CD4-positive, CD25-positive, alpha-beta regulatory T cell (primary cell): Measurements from ENCODE around the gene TAGLN3. TPM values are rescaled to one million over a fixed set of nuclear protein-coding genes. Genes with fewer than 3 reads are reported as not detected.
A peak's percentile ranks its signal among the peaks of the same experiment; 100 is the strongest.

ENCODE experiments used
- ATAC-seq, 2 donors: fragments of 150-1000 bp; cut with Tn5 transposase; one replicate each; pipeline ENCODE4 v1.10.0; 2021; ENCODE audit warnings: low read depth in 2 of 2, moderate number of reproducible peaks in 2 of 2, moderate library complexity in 1 of 2
- DNase-seq, 3 donors: peaks; one replicate each; pipeline versions ENCODE4 v3.0.0 to v3.0.0-alpha.2; 2012 to 2022; ENCODE audit warnings: mixed read lengths in 1 of 3
- H3K27ac ChIP-seq: one replicate; pipeline ENCODE4 v1.7.0; 2013; ENCODE audit warnings: mild to moderate bottlenecking, low read length; ENCODE audit not compliant: insufficient read depth, poor library complexity, severe bottlenecking
- H3K27me3 ChIP-seq: one replicate; pipeline ENCODE4 v1.7.0; 2013; ENCODE audit warnings: low read length; ENCODE audit not compliant: control insufficient read depth, insufficient read depth
- H3K36me3 ChIP-seq: one replicate; pipeline ENCODE4 v1.7.0; 2013; ENCODE audit warnings: mild to moderate bottlenecking, low read length, moderate library complexity; ENCODE audit not compliant: control insufficient read depth, insufficient read depth
- H3K4me1 ChIP-seq: 2 replicates; pipeline ENCODE4 v1.7.0; 2013; ENCODE audit warnings: mild to moderate bottlenecking, low read length; ENCODE audit not compliant: insufficient read depth, control insufficient read depth, poor library complexity, severe bottlenecking
- H3K4me3 ChIP-seq: one replicate; pipeline ENCODE4 v1.7.0; 2013; ENCODE audit warnings: low read depth, mild to moderate bottlenecking, low read length, moderate library complexity
- H3K9me3 ChIP-seq, 2 experiments: 1 replicate in 1 of 2; 2 replicates in 1 of 2; pipeline ENCODE4 v1.7.0; 2013; ENCODE audit warnings: low read length in 2 of 2, mild to moderate bottlenecking in 1 of 2, moderate library complexity in 1 of 2; ENCODE audit not compliant: control insufficient read depth in 2 of 2
- H3K27ac Mint-ChIP-seq, 3 donors: one replicate each; pipeline ENCODE4 v1.8.0; 2020 to 2022; ENCODE audit warnings: mild to moderate bottlenecking in 3 of 3, mixed read lengths in 3 of 3, moderate library complexity in 2 of 3
- H3K27me3 Mint-ChIP-seq: one replicate; pipeline ENCODE4 v1.8.0; 2022; ENCODE audit warnings: mild to moderate bottlenecking, mixed read lengths
- H3K36me3 Mint-ChIP-seq: one replicate; pipeline ENCODE4 v1.8.0; 2020; ENCODE audit warnings: mixed read lengths
- H3K4me1 Mint-ChIP-seq, 4 donors: one replicate each; pipeline ENCODE4 v1.8.0; 2020 to 2022; ENCODE audit warnings: mixed read lengths in 4 of 4, mild to moderate bottlenecking in 1 of 4
- H3K4me3 Mint-ChIP-seq, 4 donors: one replicate each; pipeline ENCODE4 v1.8.0; 2020 to 2022; ENCODE audit warnings: mild to moderate bottlenecking in 4 of 4, mixed read lengths in 4 of 4, moderate library complexity in 3 of 4
- H3K9me3 Mint-ChIP-seq, 7 donors: one replicate each; pipeline ENCODE4 v1.8.0; 2020 to 2022; ENCODE audit warnings: mixed read lengths in 7 of 7, mild to moderate bottlenecking in 3 of 7, moderate library complexity in 2 of 7
- polyA plus RNA-seq, 4 donors: library from polyadenylated mRNA; unstranded; fragments of 300-500 nt; fragmentation: Illumina TruSeq; gene quantifications; one replicate each; pipeline ENCODE4 v1.2.3, GENCODE V29; 2021
- total RNA-seq: library from RNA; stranded (reverse); gene quantifications from one replicate; pipeline ENCODE4 v1.2.3, GENCODE V29; 2022

TAGLN3 gene
- total and polyA plus RNA-seq, 5 donors from 2014 or later, result not detected

DNA sequence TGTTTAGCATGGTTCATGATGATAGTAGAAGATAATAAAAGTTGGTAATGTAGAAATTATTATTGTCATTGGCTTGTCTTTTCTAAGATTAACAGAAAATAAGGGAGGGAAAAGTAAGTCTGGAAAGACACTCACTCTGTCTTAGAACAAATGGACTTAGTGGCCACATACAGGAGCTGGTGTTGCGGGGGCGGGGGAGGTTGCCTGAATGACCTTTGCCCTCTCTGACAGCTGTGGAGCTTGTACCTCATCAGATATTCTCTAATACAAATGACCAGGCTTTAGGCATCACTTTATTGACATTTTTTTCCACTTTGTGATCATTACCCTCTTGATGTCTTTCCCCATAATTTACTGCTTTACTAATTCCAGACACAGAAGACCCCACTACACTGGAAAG, 5.9 kb downstream of the TAGLN3 start:
- Histone ChIP-seq H3K27ac (no peak overlapping the region), H3K27me3 (no peaks in the 10 kb centered on the region), H3K4me3 (no peak overlapping the region), H3K9me3 (no peaks in the 10 kb centered on the region), H3K4me1 (peaks cover 13% of the 10 kb centered on the region), H3K36me3 (no peaks in the 10 kb centered on the region)
- H3K9me3 Mint-ChIP-seq, result no peaks in the 10 kb centered on the region
- DNase-seq (no peak), ATAC-seq (no peak)
- no peaks in the 10 kb centered on the region for H3K27me3 Mint-ChIP-seq
- H3K36me3 Mint-ChIP-seq, result no peaks in the 10 kb centered on the region
- H3K4me1 Mint-ChIP-seq, result peaks cover 13 to 26% (median 25%) of the 10 kb centered on the region in 4 donors
- H3K4me3 Mint-ChIP-seq, result no peak overlapping the region
- peak overlapping the region in 1 of 3 donors; percentile 5 for H3K27ac Mint-ChIP-seq

DNA sequence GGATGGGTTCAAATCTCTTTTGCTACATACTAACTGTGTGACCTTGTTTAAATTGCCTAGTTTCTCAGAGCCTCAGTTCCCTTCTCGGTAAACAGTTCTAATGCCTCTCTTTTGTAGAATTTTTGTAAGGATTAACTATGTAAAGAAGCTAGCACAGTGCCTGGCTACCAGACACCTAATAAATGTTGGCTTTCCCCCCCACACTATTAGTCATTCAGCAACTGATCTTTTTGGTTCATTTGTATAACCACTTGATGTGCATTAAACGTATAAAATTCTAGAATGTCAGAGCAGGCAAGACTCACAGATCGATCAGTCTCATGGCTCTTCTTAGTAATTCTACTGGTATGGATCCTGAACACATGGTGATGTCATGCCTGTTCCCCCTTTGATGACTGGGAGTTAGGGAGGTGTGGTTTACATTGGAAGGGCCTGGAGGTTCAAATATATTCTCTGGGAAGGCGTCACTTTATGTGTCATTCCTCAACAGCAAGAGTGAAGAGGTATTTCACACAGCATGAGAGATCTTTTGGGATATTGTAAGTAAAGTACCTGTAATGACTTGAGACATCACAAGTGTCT, 6.5 kb downstream of the TAGLN3 start:
- peak in 1 of 3 donors; percentile 19 for DNase-seq
- H3K27ac ChIP-seq, result no peak overlapping the region
- no peak overlapping the region for H3K4me3 Mint-ChIP-seq
- ATAC-seq, result no peak
- peaks cover 13 to 26% (median 25%) of the 10 kb centered on the region in 4 donors for H3K4me1 Mint-ChIP-seq
- H3K4me3 ChIP-seq, result no peak overlapping the region
- peaks cover 13% of the 10 kb centered on the region for H3K4me1 ChIP-seq
- H3K27me3 Mint-ChIP-seq, result no peaks in the 10 kb centered on the region
- H3K36me3 Mint-ChIP-seq, result no peaks in the 10 kb centered on the region
- H3K27ac Mint-ChIP-seq, result peak overlapping the region in 1 of 3 donors; percentile 5
- no peaks in the 10 kb centered on the region for H3K36me3 ChIP-seq
- H3K9me3 ChIP-seq, result no peaks in the 10 kb centered on the region
- H3K9me3 Mint-ChIP-seq, result no peaks in the 10 kb centered on the region
- no peaks in the 10 kb centered on the region for H3K27me3 ChIP-seq

DNA sequence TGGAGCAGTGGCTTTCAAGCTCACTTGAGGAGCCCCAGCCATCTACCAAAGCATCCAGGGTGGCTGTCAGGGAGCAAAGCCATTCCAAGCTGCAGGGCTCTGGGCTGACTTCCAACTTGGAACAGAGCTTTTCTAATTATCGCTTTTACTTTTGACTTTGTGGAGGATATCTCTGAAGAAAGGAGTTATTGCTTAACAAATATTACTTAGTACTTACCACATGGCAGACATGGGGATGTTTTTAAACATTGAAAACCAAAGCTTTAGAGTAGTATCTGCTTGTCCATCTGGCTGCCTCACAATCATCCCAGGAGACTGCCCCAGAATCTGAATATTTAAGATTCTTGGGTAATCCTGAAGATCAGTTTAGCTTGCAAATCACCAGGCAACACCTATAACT, 8.9 kb downstream of the TAGLN3 start:
- Histone ChIP-seq H3K27me3 (no peaks in the 10 kb centered on the region), H3K27ac (no peak overlapping the region), H3K36me3 (no peaks in the 10 kb centered on the region), H3K4me1 (peaks cover 6% of the 10 kb centered on the region), H3K9me3 (no peaks in the 10 kb centered on the region), H3K4me3 (no peak overlapping the region)
- Mint-ChIP-seq H3K9me3 (no peaks in the 10 kb centered on the region), H3K27ac (no peak overlapping the region), H3K27me3 (no peaks in the 10 kb centered on the region), H3K36me3 (no peaks in the 10 kb centered on the region), H3K4me3 (no peak overlapping the region), H3K4me1 (peaks cover 10 to 21% (median 19%) of the 10 kb centered on the region in 4 donors)
- ATAC-seq (no peak), DNase-seq (no peak)

DNA sequence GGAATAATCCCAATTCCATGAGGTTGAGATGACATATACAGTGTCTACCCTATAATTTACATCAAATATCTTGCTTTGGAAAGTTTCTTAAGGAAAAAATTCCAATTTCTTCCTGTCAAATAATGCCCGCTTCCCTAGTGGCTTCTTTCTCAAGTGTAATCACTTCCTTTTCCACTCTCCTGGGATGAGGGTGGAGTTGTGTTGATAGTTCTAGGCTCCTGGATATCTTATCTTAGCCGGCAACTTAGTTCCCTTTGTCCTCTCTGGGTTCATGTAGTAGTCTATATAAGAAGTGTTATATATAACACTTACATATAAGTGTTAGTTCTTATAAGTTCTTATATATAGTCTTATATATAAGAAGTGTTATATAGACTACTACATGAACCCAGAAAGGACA, 10.9 kb downstream of the TAGLN3 start:
- Mint-ChIP-seq H3K36me3 (no peaks in the 10 kb centered on the region), H3K4me3 (no peak overlapping the region), H3K27ac (peak overlapping the region in 1 of 3 donors; percentile 33), H3K27me3 (no peaks in the 10 kb centered on the region), H3K4me1 (peaks cover 9 to 12% (median 10%) of the 10 kb centered on the region in 4 donors), H3K9me3 (no peaks in the 10 kb centered on the region)
- ATAC-seq (no peak), DNase-seq (no peak)
- Histone ChIP-seq H3K9me3 (no peaks in the 10 kb centered on the region), H3K4me3 (no peak overlapping the region), H3K36me3 (no peaks in the 10 kb centered on the region), H3K4me1 (peaks cover 7% of the 10 kb centered on the region), H3K27me3 (no peaks in the 10 kb centered on the region), H3K27ac (no peak overlapping the region)

DNA sequence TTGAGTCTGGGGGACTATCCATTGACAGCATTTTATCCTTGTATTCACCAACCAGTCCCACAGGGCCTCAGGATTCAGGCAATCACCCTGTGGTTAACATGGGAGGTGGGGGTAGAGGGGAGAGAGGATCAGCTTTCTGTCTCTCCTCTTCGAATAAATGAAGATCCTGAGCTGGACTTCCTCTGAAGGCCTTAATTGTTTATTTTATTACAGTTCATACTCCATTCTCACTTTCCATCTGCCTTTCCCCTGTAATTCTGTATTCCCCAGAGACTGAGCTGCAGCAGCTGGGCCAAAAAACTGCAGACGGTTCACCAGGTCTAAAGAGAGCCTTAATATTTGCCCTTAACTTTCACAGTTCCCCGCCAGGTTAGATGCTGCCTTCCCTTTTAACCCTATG, 11.9 kb downstream of the TAGLN3 start:
- Mint-ChIP-seq H3K27ac (no peak overlapping the region), H3K27me3 (no peaks in the 10 kb centered on the region), H3K4me1 (peaks cover 4 to 10% (median 9%) of the 10 kb centered on the region in 4 donors), H3K9me3 (no peaks in the 10 kb centered on the region), H3K36me3 (no peaks in the 10 kb centered on the region), H3K4me3 (no peak overlapping the region)
- Histone ChIP-seq H3K36me3 (no peaks in the 10 kb centered on the region), H3K27ac (no peak overlapping the region), H3K4me1 (peaks cover 7% of the 10 kb centered on the region), H3K4me3 (no peak overlapping the region), H3K27me3 (no peaks in the 10 kb centered on the region), H3K9me3 (no peaks in the 10 kb centered on the region)
- DNase-seq, result no peak
- ATAC-seq, result no peak

DNA sequence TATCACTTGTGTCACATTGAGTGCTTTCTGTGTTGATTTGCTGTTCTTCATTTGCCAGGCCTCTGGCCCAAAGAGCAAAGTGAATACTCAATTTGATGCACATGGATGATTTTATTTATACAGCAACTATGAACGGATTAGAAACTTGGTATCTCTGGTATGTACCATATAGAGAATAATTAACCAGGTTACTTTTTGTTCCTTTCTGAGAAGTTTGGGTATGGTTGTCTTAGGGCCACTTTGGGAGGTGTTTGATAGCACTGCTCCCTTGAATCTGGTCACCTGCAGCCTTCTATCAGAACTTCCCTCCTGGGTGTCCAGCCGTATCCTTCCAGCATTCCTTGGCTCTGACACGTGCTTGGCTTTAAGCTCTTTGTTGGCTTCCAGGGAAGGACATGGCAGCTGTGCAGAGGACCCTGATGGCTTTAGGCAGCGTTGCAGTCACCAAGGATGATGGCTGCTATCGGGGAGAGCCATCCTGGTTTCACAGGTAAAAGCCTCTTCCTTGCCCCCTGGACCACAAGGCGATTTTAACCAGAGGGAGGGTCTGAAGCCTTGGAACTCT, 12.7 kb downstream of the TAGLN3 start:
- DNase-seq (no peak), ATAC-seq (no peak)
- H3K27ac ChIP-seq, result no peak overlapping the region
- H3K4me1 ChIP-seq, result peaks cover 7% of the 10 kb centered on the region
- no peaks in the 10 kb centered on the region for H3K27me3 Mint-ChIP-seq
- H3K9me3 Mint-ChIP-seq, result no peaks in the 10 kb centered on the region
- H3K27ac Mint-ChIP-seq, result no peak overlapping the region
- no peak overlapping the region for H3K4me3 Mint-ChIP-seq
- H3K36me3 Mint-ChIP-seq, result no peaks in the 10 kb centered on the region
- no peaks in the 10 kb centered on the region for H3K9me3 ChIP-seq
- no peaks in the 10 kb centered on the region for H3K36me3 ChIP-seq
- no peak overlapping the region for H3K4me3 ChIP-seq
- no peaks in the 10 kb centered on the region for H3K27me3 ChIP-seq
- peaks cover 4 to 10% (median 9%) of the 10 kb centered on the region in 4 donors for H3K4me1 Mint-ChIP-seq

DNA sequence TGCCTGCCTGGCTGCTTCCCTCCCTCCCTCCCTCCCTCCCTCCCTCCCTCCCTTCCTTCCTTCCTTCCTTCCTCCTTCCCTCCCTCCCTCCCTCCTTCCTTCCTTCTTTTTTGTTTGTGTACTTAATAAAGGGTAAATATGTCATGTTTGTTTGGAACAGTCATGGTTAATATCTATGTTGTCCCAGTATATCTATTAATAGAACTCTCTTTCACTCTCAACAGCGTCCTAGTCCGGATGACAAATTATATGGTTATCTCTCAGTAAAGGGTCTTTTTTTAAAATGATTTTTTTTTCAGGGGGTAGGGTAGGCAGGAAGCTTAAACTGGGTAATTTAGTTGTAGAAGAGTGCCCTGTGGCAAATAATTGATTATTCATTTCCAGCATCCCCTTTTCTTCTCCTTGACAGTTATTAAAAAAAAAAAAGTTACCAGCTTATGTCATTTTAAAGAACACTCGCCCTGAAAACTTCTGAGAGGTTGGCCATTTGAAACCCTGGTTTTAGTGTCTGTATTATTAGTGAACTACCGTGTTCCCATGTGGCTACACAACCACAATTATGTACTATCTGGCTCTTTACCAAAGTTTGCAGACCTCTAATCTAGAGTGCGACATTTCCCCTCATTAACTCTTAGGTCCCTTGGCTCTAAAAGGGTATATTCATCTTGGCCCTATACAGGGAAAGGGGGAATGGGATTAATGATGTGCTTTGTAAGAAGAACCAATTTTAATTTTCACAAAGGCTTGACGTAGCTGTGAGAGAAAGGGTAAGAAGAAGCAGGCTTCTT, 13.7 kb downstream of the TAGLN3 start:
- H3K27me3 Mint-ChIP-seq, result no peaks in the 10 kb centered on the region
- H3K36me3 ChIP-seq, result no peaks in the 10 kb centered on the region
- ATAC-seq, result no peak
- H3K4me1 ChIP-seq, result peaks cover 7% of the 10 kb centered on the region
- peak overlapping the region in 1 of 4 donors; percentile 18 for H3K4me3 Mint-ChIP-seq
- no peaks in the 10 kb centered on the region for H3K36me3 Mint-ChIP-seq
- peaks cover 4 to 10% (median 9%) of the 10 kb centered on the region in 4 donors for H3K4me1 Mint-ChIP-seq
- no peaks in the 10 kb centered on the region for H3K9me3 Mint-ChIP-seq
- H3K27me3 ChIP-seq, result no peaks in the 10 kb centered on the region
- no peak overlapping the region for H3K4me3 ChIP-seq
- H3K27ac ChIP-seq, result no peak overlapping the region
- H3K9me3 ChIP-seq, result no peaks in the 10 kb centered on the region
- DNase-seq, result no peak
- H3K27ac Mint-ChIP-seq, result peak overlapping the region in 1 of 3 donors; percentile 52
